OCI-LY7 (cell line): ENCODE results near the gene TBX15. TPM values are rescaled to one million over a fixed set of nuclear protein-coding genes. Genes with fewer than 3 reads are reported as not detected.

Experiments
- BruUV-seq: library from RNA; stranded (reverse); fragments of 400-500 nt; replicated peaks from 2 replicates; lab custom pipeline; 2021; lab: Mats Ljungman, UMichigan
- CTCF ChIA-PET: fragments of 300-600 bp; sonication (Branson Sonifier 250); formaldehyde crosslinking; loops from one replicate; lab custom pipeline; 2022; ENCODE audit warnings: antibody characterized with exemption; ENCODE audit not compliant: unreplicated experiment; lab: Charles Lee
- POLR2A ChIA-PET: fragments of 300-600 bp; sonication (Branson Sonifier 250); formaldehyde crosslinking; loops from one replicate; lab custom pipeline; 2022; ENCODE audit warnings: antibody characterized with exemption; lab: Charles Lee
- DNase-seq: peaks from one replicate; pipeline ENCODE4 v3.0.0-alpha.2; 2015; ENCODE audit warnings: low spot score
- H2AFZ ChIP-seq: fragments of 200-600 bp; sonication (generic), shearing (Covaris generic); 2 replicates; pipeline ENCODE4 v1.6.1; 2014; ENCODE audit warnings: mild to moderate bottlenecking, antibody characterized with exemption, low read length, moderate library complexity
- H3K27ac ChIP-seq: fragments of 200-600 bp; sonication (generic); 2 replicates; pipeline ENCODE4 v1.5.1; 2014; ENCODE audit warnings: mixed run types, low read depth, mild to moderate bottlenecking, moderate library complexity, low read length, inconsistent platforms; ENCODE audit not compliant: poor library complexity, severe bottlenecking
- H3K36me3 ChIP-seq: fragments of 200-600 bp; sonication (generic); 2 replicates; pipeline ENCODE4 v1.6.1; 2014; ENCODE audit warnings: mild to moderate bottlenecking, antibody characterized with exemption, low read length, moderate library complexity, mixed read lengths; ENCODE audit not compliant: insufficient read depth
- H3K4me1 ChIP-seq: fragments of 200-600 bp; sonication (generic); 2 replicates; pipeline ENCODE4 v1.5.1; 2014; ENCODE audit warnings: mild to moderate bottlenecking, low read length; ENCODE audit not compliant: insufficient read depth, poor library complexity, severe bottlenecking
- H3K4me2 ChIP-seq: fragments of 200-600 bp; sonication (generic); 2 replicates; pipeline ENCODE4 v1.6.1; 2014; ENCODE audit warnings: mild to moderate bottlenecking, low read length
- H3K4me3 ChIP-seq: fragments of 200-600 bp; sonication (generic); 2 replicates; pipeline ENCODE4 v1.5.1; 2014; ENCODE audit warnings: mild to moderate bottlenecking, low read depth, low read length; ENCODE audit not compliant: poor library complexity, severe bottlenecking
- H3K79me2 ChIP-seq: fragments of 200-600 bp; sonication (generic); 2 replicates; pipeline ENCODE4 v1.6.1; 2016; ENCODE audit warnings: low read depth, mild to moderate bottlenecking, low read length, moderate library complexity, mixed read lengths; ENCODE audit not compliant: insufficient read depth
- H3K9me2 ChIP-seq: fragments of 200-600 bp; sonication (generic); 2 replicates; pipeline ENCODE4 v1.6.1; 2016; ENCODE audit warnings: mild to moderate bottlenecking, low read length, mixed read lengths; ENCODE audit not compliant: insufficient read depth
- H3K9me3 ChIP-seq: fragments of 200-600 bp; sonication (generic); 2 replicates; pipeline ENCODE4 v1.6.1; 2014; ENCODE audit warnings: mild to moderate bottlenecking, mixed run types, low read length, mixed read lengths
- H4K20me1 ChIP-seq: fragments of 200-600 bp; sonication (generic); 2 replicates; pipeline ENCODE4 v1.6.1; 2014; ENCODE audit warnings: mild to moderate bottlenecking, antibody characterized with exemption, low read length, moderate library complexity, mixed read lengths; ENCODE audit not compliant: insufficient read depth
- CTCF ChIP-seq: fragments of 200-600 bp; sonication (generic); conservative IDR thresholded peaks from 2 replicates; pipeline ENCODE4 v1.5.1; 2014; ENCODE audit warnings: mild to moderate bottlenecking, antibody characterized with exemption, low read length, moderate library complexity, mixed read lengths
- EZH2phosphoT487 ChIP-seq: fragments of 200-600 bp; sonication (generic); IDR thresholded peaks from 2 replicates; pipeline ENCODE4 v1.6.1; 2018; ENCODE audit warnings: low read depth, borderline replicate concordance, mild to moderate bottlenecking, mixed run types, antibody characterized with exemption, low read length, moderate library complexity, mixed read lengths
- intact Hi-C: fragments of 100-400 bp; cut with micrococcal nuclease; formaldehyde crosslinking; loops from one replicate; pipeline ENCODE4 v1.10.0; 2022; ENCODE audit not compliant: unreplicated experiment
- total RNA-seq, 2 experiments: library from RNA; depleted of rRNA in 1 of 2; stranded (reverse); fragments of >200 nt in 1 of 2; shearing (Covaris generic) in 1 of 2; gene quantifications; 2 replicates each; pipeline ENCODE4 v1.2.3, GENCODE V29; 2014 to 2022

Gene TBX15
- total RNA-seq, 2 experiments from 2014 or later: 0.22 TPM; not detected in 1

GRCh38 chr1:118998171-118998570 lies 10.0 kb upstream of the TBX15 start:
- no peaks in the 10 kb centered on the region for H3K9me2 ChIP-seq
- POLR2A ChIA-PET: no interaction called here
- no peaks in the 10 kb centered on the region for H3K9me3 ChIP-seq
- H2AFZ ChIP-seq: no peak overlapping the region
- CTCF ChIA-PET: no interaction called here
- no peaks in the 10 kb centered on the region for H3K36me3 ChIP-seq
- intact Hi-C loops: no loop called here
- no peaks in the 10 kb centered on the region for H3K4me1 ChIP-seq
- TF ChIP-seq EZH2phosphoT487 (no peak), CTCF (no peak)
- no peak for DNase-seq
- H3K4me3 ChIP-seq: no peak overlapping the region
- no peaks in the 10 kb centered on the region for H3K79me2 ChIP-seq
- no TSS peak for BruUV-seq
- no peak overlapping the region for H3K4me2 ChIP-seq
- H4K20me1 ChIP-seq: no peaks in the 10 kb centered on the region
- H3K27ac ChIP-seq: no peak overlapping the region

DNA sequence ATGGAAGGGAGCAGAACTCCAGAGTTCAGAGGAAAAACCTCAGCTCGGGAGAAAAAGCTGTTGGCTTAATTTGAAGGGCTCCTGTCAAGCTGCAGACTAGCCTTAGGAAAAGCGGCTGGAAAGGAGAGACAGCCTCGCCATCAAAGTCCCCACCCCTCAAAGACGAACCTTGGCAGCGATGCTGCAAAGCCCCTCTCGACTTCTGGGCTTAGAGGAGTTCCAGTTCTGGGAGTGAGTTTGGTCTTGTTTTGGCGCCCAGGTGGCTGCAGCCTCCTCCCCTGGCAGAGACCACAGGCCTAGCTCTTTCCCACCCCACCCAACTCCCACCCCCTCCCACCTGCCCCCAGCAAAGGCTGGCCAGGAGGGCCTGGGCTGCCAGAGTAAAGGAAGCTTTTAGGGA lies 9.1 kb upstream of the TBX15 start:
- POLR2A ChIA-PET: no interaction called here
- CTCF ChIA-PET: interaction anchor here (0.5 to 0.6 kb wide), 2 partner anchors 11 to 28 kb away, joined by 5 to 10 read pairs; no protein-coding TSS in a partner anchor
- H3K27ac ChIP-seq: no peak overlapping the region
- H4K20me1 ChIP-seq: no peaks in the 10 kb centered on the region
- H3K36me3 ChIP-seq: no peaks in the 10 kb centered on the region
- TF ChIP-seq CTCF: no peak
- no peak for TF ChIP-seq EZH2phosphoT487
- H3K4me3 ChIP-seq: no peak overlapping the region
- H3K4me2 ChIP-seq: no peak overlapping the region
- BruUV-seq: no TSS peak
- no peaks in the 10 kb centered on the region for H3K9me3 ChIP-seq
- no peaks in the 10 kb centered on the region for H3K9me2 ChIP-seq
- H2AFZ ChIP-seq: no peak overlapping the region
- intact Hi-C loops: no loop called here
- DNase-seq: no peak
- H3K4me1 ChIP-seq: no peaks in the 10 kb centered on the region
- H3K79me2 ChIP-seq: no peaks in the 10 kb centered on the region

GRCh38 chr1:118995312-118996016 lies 7.3 kb upstream of the TBX15 start:
- Histone ChIP-seq H2AFZ (no peak overlapping the region), H3K79me2 (no peaks in the 10 kb centered on the region), H3K27ac (no peak overlapping the region), H3K36me3 (no peaks in the 10 kb centered on the region), H3K4me3 (no peak overlapping the region), H3K9me3 (no peaks in the 10 kb centered on the region), H3K9me2 (no peaks in the 10 kb centered on the region), H3K4me2 (no peak overlapping the region), H4K20me1 (no peaks in the 10 kb centered on the region), H3K4me1 (no peaks in the 10 kb centered on the region)
- no TSS peak for BruUV-seq
- ChIA-PET POLR2A (interaction anchor here (0.8 kb wide), 1 partner anchor 122 kb away, joined by 3 read pairs; no protein-coding TSS in a partner anchor), CTCF (interaction anchor here (0.5 kb wide), 1 partner anchor 16 kb away, joined by 3 read pairs; no protein-coding TSS in a partner anchor)
- intact Hi-C loops: no loop called here
- DNase-seq: no peak
- TF ChIP-seq EZH2phosphoT487: no peak
- TF ChIP-seq CTCF: no peak
